ENCODE results near the gene CCL5.

GRCh38 chr17:35844547-35844946 lies 35.6 kb downstream of the CCL5 start:
- TF ChIP-seq EZH2phosphoT487 (IDR thresholded peaks at IDR 0.05; ENCODE audit: insufficient read depth, low read depth): no peak
- TF ChIP-seq EZH2 (IDR thresholded peaks at IDR 0.05; ENCODE audit: insufficient read depth, poor library complexity, severe bottlenecking): no peak

All from GM23248 (cell line).